Stomach (tissue), 4 donors: Measurements from ENCODE around the gene CGN.

Experiments used
- CTCF ChIP-seq, 7 experiments: fragments of 450-650 bp in 4 of 7; fragments of 200-600 bp in 3 of 7; sonication (generic) in 3 of 7; IDR thresholded peaks; one replicate each; pipeline ENCODE4 v1.5.1; 2016 to 2019; ENCODE audit warnings: antibody characterized with exemption in 7 of 7, control low read depth in 2 of 7, mild to moderate bottlenecking in 1 of 7
- EP300 ChIP-seq: sonication (generic); formaldehyde crosslinking; IDR thresholded peaks from one replicate; pipeline ENCODE4 v1.6.1; 2017; ENCODE audit warnings: antibody characterized with exemption
- POLR2A ChIP-seq, 4 donors: fragments of 450-650 bp; IDR thresholded peaks; one replicate each; pipeline ENCODE4 v1.6.1; 2016; ENCODE audit warnings: antibody characterized with exemption in 4 of 4, control low read depth in 2 of 4, mild to moderate bottlenecking in 1 of 4, moderate library complexity in 1 of 4
- POLR2AphosphoS5 ChIP-seq, 3 donors: sonication (generic); formaldehyde crosslinking; IDR thresholded peaks; one replicate each; pipeline ENCODE4 v1.6.1; 2016; ENCODE audit warnings: antibody characterized with exemption in 3 of 3

- TF ChIP-seq CTCF (IDR thresholded peaks at IDR 0.05) (no peak), POLR2AphosphoS5 (IDR thresholded peaks at IDR 0.05) (no peak), POLR2A (IDR thresholded peaks at IDR 0.05) (no peak), EP300 (no peak)
These were observed 72.6 kb downstream of the CGN start for GRCh38 chr1:151583796-151584195.
